Hepatocyte (in vitro differentiated cells): ENCODE data around the gene AZIN2. TPM values are rescaled to one million over a fixed set of nuclear protein-coding genes. Genes with fewer than 3 reads are reported as not detected.

Source experiments
- DNase-seq: peaks from one replicate; pipeline ENCODE4 v3.0.0-alpha.2; 2016; ENCODE audit warnings: low spot score
- H2AFZ ChIP-seq: fragments of 200-600 bp; sonication (generic); 2 replicates; pipeline ENCODE4 v1.6.0; 2016; ENCODE audit warnings: antibody characterized with exemption, mild to moderate bottlenecking
- H3K27ac ChIP-seq: fragments of 200-600 bp; sonication (generic); 2 replicates; pipeline ENCODE4 v1.5.1; 2016; ENCODE audit warnings: mild to moderate bottlenecking
- H3K27me3 ChIP-seq: fragments of 200-600 bp; sonication (generic); 2 replicates; pipeline ENCODE4 v1.6.1; 2016
- H3K36me3 ChIP-seq: fragments of 200-600 bp; sonication (generic); replicated peaks from 2 replicates; pipeline ENCODE4 v1.5.1; 2016; ENCODE audit warnings: low read depth; ENCODE audit not compliant: insufficient read depth
- H3K4me1 ChIP-seq: fragments of 200-600 bp; sonication (generic); 2 replicates; pipeline ENCODE4 v1.5.1; 2016; ENCODE audit warnings: mild to moderate bottlenecking, moderate library complexity; ENCODE audit not compliant: insufficient read depth
- H3K4me2 ChIP-seq: fragments of 200-600 bp; sonication (generic); 2 replicates; pipeline ENCODE4 v1.6.0; 2016
- H3K4me3 ChIP-seq: fragments of 200-600 bp; sonication (generic); 2 replicates; pipeline ENCODE4 v1.5.1; 2016; ENCODE audit warnings: mild to moderate bottlenecking
- H3K79me2 ChIP-seq: fragments of 200-600 bp; sonication (generic); 2 replicates; pipeline ENCODE4 v1.6.0; 2017; ENCODE audit warnings: mild to moderate bottlenecking
- H3K9me2 ChIP-seq: fragments of 200-600 bp; sonication (generic); replicated peaks from 2 replicates; pipeline ENCODE4 v1.6.0; 2017; ENCODE audit warnings: mild to moderate bottlenecking; ENCODE audit not compliant: insufficient read depth
- H3K9me3 ChIP-seq: fragments of 200-600 bp; sonication (generic); 2 replicates; pipeline ENCODE4 v1.5.1; 2016; ENCODE audit warnings: low read depth, mild to moderate bottlenecking
- H4K20me1 ChIP-seq: fragments of 200-600 bp; sonication (generic); 2 replicates; pipeline ENCODE4 v1.6.0; 2016; ENCODE audit warnings: mild to moderate bottlenecking; ENCODE audit not compliant: insufficient read depth, poor library complexity, severe bottlenecking
- EZH2 ChIP-seq: fragments of 200-600 bp; sonication (generic); IDR thresholded peaks from 2 replicates; pipeline ENCODE4 v1.6.1; 2016; ENCODE audit warnings: antibody characterized with exemption, mild to moderate bottlenecking, borderline replicate concordance
- EZH2phosphoT487 ChIP-seq: fragments of 200-600 bp; sonication (generic); IDR thresholded peaks from one replicate; pipeline ENCODE4 v1.6.1; 2018; ENCODE audit warnings: antibody characterized with exemption, mild to moderate bottlenecking, low read depth, moderate library complexity; ENCODE audit not compliant: unreplicated experiment, severe bottlenecking
- WGBS: methylation state at CpG from one replicate; pipeline ENCODE4 v1.1.6; 2016; ENCODE audit warnings: low lambda C conversion rate; ENCODE audit errors: missing lambda C conversion rate; 5-methylcytosine and 5-hydroxymethylcytosine counted together
- polyA plus RNA-seq: library from polyadenylated mRNA; unstranded; fragments of >200 nt; fragmentation: Nextera tagmentation; extraction: Ambion mirVana; gene quantifications from 2 replicates; pipeline ENCODE4 v1.2.1, GENCODE V29; 2016
- total RNA-seq: library from RNA; depleted of rRNA; stranded (reverse); fragments of >200 nt; gene quantifications from 2 replicates; pipeline ENCODE4 v1.2.3, GENCODE V29; 2014
- TF ChIP-seq, protein P1 (sequence below): fragments of 200-600 bp; sonication (generic); IDR thresholded peaks from 2 replicates; pipeline ENCODE4 v1.5.1; 2016; ENCODE audit warnings: antibody characterized with exemption, mild to moderate bottlenecking; ENCODE audit not compliant: poor library complexity

AZIN2 gene
- total and polyA plus RNA-seq, 2 experiments from 2014 or later = 1.8 to 2.8 TPM

DNA sequence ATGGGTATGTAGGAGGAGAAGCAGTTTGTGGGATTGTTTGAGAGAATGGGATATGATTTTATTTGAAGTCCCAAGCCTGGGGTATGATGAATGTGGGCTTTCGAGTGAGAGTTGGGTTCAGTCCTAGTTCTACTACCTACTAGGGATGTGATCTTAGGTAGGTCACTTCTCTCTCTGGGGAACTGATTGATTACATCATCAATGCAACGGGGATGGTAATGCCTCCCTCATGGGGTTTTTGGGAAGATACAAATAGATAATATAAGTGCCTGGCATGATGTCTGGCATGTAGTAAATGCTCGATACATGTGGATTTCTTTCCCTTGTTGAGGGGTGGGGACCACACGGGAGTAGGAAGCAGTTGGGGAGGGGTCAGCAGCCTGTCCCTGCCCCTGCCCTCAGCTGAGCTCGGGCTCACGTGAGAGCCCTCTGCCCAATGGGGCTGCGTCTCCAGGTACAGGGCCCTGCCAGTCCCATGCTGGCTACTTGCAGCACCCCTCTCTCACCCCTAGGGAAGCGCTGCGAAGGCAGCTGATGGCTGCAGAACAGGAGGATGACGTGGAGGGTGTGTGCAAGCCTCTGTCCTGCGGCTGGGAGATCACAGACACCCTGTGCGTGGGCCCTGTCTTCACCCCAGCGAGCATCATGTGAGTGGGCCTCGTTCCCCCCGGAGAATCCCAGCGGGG is 38.7 kb downstream of the AZIN2 start:
- Histone ChIP-seq H3K36me3 (no peaks in the 10 kb centered on the region), H3K4me1 (no peaks in the 10 kb centered on the region), H3K9me2 (no peaks in the 10 kb centered on the region), H3K4me3 (no peak overlapping the region), H2AFZ (no peak overlapping the region), H3K27ac (no peak overlapping the region), H3K4me2 (no peak overlapping the region), H4K20me1 (no peaks in the 10 kb centered on the region), H3K9me3 (no peaks in the 10 kb centered on the region), H3K27me3 (no peaks in the 10 kb centered on the region), H3K79me2 (no peaks in the 10 kb centered on the region)
- no peak for DNase-seq
- WGBS = 78% methylated on average over 15 of the region's 16 CpGs
- TF ChIP-seq EZH2phosphoT487 = no peak
- TF ChIP-seq EZH2 = no peak
- TF ChIP-seq, protein P1, sequence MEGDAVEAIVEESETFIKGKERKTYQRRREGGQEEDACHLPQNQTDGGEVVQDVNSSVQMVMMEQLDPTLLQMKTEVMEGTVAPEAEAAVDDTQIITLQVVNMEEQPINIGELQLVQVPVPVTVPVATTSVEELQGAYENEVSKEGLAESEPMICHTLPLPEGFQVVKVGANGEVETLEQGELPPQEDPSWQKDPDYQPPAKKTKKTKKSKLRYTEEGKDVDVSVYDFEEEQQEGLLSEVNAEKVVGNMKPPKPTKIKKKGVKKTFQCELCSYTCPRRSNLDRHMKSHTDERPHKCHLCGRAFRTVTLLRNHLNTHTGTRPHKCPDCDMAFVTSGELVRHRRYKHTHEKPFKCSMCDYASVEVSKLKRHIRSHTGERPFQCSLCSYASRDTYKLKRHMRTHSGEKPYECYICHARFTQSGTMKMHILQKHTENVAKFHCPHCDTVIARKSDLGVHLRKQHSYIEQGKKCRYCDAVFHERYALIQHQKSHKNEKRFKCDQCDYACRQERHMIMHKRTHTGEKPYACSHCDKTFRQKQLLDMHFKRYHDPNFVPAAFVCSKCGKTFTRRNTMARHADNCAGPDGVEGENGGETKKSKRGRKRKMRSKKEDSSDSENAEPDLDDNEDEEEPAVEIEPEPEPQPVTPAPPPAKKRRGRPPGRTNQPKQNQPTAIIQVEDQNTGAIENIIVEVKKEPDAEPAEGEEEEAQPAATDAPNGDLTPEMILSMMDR = no peak

DNA sequence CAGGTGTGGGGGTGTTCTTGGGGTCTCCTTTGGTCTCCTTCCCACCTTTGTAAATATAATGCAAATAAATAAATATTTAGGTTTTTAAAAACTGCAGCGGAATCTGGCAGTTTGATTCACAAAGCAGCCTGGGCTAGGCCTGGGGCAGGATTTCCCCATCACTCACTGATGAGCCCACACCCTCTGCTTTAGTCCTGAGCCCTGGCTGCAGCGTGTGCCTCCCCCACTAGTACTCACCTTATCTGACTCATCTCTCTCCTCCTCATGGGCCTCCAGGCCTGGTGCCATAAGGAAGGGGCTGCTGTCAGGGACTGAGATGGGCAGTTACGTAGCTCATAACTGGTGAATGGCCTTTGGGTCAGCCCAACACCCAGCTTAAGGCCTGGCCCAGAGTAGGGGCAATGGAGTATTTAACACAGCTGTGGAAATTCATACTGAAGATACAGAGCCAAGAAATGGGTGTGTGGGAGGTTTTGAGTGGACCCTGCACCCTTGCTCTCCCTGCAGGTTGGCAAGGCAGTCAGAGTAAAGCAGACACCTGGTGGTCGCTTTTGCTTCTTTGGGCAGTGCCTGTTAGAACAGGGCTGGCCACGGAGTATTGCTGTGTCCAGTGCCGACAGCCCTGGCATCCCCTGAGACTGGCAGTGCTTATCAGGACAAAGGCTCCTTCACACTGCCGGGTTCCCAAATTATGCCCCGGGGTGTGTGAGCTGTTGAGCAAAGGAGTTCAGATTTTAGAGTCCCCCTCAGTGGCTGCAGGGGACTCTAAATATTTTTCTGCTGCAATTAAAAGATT is 39.7 kb downstream of the AZIN2 start:
- 82% methylated on average over 8 of the region's 8 CpGs for WGBS

GRCh38 chr1:33121728-33122127 is 40.8 kb downstream of the AZIN2 start:
- TF ChIP-seq, protein P1 = no peak
- TF ChIP-seq EZH2 (no peak), EZH2phosphoT487 (no peak)
- Histone ChIP-seq H3K36me3 (no peaks in the 10 kb centered on the region), H3K27me3 (no peaks in the 10 kb centered on the region), H3K9me2 (no peaks in the 10 kb centered on the region), H2AFZ (no peak overlapping the region), H3K9me3 (no peaks in the 10 kb centered on the region), H3K4me2 (no peak overlapping the region), H3K4me3 (no peak overlapping the region), H3K79me2 (no peaks in the 10 kb centered on the region), H3K27ac (no peak overlapping the region), H4K20me1 (no peaks in the 10 kb centered on the region), H3K4me1 (no peaks in the 10 kb centered on the region)
- no peak for DNase-seq
- 89% methylated on average over 5 of the region's 5 CpGs for WGBS

More for the DNA sequence above, 39.7 kb downstream of the AZIN2 start:
- H3K9me2 ChIP-seq = no peaks in the 10 kb centered on the region
- H3K27ac ChIP-seq = no peak overlapping the region
- TF ChIP-seq, protein P1 = no peak
- no peak for TF ChIP-seq EZH2
- H4K20me1 ChIP-seq = no peaks in the 10 kb centered on the region
- no peaks in the 10 kb centered on the region for H3K9me3 ChIP-seq
- no peak overlapping the region for H3K4me2 ChIP-seq
- H3K4me1 ChIP-seq = no peaks in the 10 kb centered on the region
- no peak overlapping the region for H2AFZ ChIP-seq
- no peaks in the 10 kb centered on the region for H3K79me2 ChIP-seq
- H3K27me3 ChIP-seq = no peaks in the 10 kb centered on the region
- H3K36me3 ChIP-seq = no peaks in the 10 kb centered on the region
- no peak for DNase-seq
- no peak overlapping the region for H3K4me3 ChIP-seq
